Measurements from ENCODE around the gene MPPED1.

The MPPED1 gene

GRCh38 chr22:43412808-43413795 lies 1.3 kb downstream of the MPPED1 start:
- no peak for DNase-seq

- DNase-seq = no peak
Measured at GRCh38 chr22:43413826-43414225, 2.0 kb downstream of the MPPED1 start.

DNA sequence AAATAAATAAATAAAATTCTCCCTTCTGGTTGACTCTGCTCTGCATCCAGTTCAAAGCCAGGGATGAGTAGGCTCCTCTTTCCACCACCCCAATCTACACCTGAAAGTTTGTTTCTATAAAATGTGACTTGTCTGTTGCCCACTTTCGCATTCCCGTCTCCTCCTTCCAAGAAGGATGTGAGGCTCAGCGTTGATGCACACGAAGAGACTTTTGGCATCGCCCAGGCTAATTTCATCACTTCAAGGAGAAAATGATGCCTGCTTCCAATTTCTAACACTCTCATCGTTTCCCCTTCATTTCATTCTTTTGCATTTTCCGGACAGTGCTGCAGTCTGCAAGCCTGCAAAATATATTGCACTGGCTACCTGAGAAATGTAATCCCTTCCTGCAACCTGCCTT lies 3.9 kb downstream of the MPPED1 start:
- no peak for DNase-seq

- DNase-seq = no peak
Measured at GRCh38 chr22:43417555-43417954, 5.7 kb downstream of the MPPED1 start.

- no peak for DNase-seq
Measured at GRCh38 chr22:43418079-43418825, 6.4 kb downstream of the MPPED1 start.

GRCh38 chr22:43419371-43420080 lies 7.7 kb downstream of the MPPED1 start:
- DNase-seq = no peak

DNA sequence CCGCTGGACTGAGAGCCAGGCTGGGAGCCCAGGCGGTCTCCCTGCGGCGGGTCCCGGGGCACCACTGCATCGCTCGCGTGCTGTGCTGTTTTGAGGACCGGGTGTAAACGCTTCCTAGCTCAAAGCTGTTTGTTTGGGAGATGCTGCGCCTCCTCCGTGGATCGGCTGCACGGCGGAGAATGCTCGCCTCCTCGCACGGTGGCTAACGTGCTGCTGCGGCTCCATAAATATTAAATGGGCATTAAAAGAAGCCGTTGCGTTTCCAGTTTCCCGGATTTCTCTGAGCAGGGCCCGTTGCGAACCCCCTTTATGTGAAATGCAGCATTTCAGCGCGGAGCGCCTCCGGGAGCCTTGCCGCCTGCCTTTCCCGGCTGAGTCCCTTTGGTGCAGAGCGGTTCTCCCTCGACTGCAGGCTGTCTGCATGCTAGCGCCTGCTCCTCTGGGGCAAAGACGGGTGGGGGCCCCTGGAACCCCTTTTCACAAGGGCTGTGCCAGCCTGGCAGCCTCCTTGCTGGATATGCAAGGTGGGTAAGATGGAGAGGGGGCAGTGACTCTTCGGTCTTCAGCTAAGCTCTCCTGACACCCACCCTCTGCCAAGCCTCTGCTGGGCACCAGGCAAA lies 9.3 kb downstream of the MPPED1 start:
- DNase-seq = no peak

DNA sequence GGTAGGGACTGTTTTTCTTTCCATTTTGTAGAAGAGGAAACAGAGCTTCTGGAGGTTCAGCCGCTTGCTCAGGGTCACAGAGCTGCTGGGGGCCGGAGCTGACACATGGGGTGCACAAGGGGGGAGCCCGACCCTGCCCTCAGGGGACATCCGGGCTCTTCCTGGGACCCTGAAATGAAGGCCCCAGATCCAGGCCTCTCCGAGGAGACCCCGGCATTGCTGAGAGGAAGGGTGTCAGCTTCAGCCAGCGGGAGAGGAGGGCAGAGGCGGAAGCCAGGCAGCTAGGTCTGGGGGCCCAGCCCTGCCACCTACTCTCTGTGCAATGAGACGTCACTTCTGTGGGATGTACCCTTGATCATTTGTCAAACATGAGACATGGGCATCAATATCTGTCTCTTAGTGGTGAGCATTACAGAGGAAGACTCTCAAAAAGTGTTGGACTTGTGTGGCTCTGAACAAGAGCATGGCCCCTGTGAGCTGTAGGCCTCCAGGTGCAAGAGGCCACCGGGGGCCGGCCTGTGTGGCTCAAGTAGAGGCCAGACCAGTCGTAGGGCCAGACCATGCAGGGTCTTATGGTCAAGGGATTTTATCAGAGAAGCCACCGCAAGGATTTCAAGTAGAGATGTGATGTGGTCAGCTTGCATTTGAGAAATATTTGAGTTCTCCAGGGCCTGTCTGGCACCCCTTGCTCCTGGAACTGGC lies 10.3 kb downstream of the MPPED1 start:
- DNase-seq = no peak

GRCh38 chr22:43423046-43423445 lies 11.2 kb downstream of the MPPED1 start:
- DNase-seq = no peak

DNA sequence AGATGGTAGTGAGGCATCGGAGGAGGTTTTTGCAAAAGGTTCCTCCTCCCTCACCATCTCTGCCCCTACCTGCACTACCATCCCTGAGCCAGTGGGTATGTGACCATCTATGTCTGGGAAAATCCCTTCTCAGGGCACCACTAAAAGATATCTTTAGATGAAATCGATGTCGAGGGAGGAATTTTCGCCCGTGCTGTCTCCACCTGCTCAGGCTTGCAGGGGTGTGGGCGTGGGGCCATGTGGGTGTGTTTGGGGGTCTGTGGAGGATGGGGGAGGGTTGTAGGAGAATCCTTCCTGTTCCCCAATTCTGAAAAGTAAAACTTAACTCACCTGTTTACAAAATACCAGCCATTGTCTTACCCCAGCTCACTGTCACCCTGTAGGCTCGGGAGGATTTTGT lies 12.4 kb downstream of the MPPED1 start:
- no peak for DNase-seq

DNA sequence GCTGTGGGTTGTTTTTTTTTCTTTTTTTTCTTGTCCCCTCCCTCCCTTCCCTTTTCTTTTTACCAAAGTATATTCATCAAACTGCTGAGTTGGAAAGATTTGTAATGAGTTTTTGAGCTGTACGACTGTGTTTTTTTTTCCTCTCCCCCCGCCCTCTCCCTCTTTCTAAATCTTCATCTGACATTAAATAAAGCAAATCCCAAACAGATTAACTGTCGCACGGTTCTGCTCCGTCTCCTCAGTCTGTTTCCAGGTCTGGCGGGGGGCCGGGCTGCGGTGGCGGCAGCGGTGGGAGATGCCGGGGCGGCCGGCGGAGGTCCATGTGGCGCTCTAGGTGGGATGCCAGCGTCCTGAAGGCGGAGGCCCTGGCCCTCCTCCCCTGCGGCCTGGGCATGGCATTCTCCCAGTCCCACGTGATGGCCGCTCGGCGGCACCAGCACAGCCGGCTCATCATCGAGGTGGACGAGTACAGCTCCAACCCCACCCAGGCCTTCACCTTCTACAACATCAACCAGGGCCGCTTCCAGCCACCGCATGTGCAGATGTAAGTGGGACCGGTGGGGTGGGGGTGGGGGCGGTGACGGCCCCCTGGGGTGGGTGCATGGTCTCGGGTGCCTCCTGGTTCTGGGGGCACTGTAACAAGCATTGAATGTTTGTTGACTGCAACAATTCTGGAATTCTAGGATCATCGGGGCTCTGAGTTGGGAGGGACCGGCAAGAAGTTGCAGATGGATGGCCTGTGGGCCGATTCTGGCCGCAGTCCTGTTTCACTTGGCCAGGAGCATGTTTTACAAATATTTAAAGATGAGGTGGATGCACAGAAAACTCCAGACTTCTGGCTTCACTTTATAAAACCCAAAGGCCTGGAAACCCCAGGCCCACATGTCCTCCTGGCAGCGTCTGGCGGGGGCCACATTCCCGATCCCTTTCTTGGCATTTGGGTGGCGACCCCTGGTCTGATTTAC lies 13.1 kb downstream of the MPPED1 start:
- DNase-seq = no peak

- no peak for DNase-seq
Measured at GRCh38 chr22:43425976-43426785, 14.4 kb downstream of the MPPED1 start.

DNA sequence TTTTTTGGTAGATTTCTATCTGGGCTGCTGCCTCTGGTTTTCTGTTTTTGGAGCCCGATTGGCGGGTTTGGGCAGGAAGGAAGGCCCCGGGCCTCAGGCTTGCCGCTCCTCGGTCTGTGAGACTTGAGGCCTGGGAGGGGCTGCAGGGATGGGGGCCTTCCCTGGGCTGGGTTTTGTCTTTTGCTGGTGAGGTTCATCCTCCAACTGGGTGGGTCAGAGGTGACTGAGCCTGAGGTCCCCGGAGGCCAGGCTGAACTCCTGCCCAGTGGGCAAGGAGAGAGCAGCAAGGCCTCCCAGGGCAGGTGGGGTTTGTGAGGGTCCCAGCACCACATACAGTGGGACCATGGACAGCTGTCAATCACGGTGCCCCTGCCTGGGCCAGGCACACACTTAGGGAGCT lies 15.0 kb downstream of the MPPED1 start:
- DNase-seq = no peak

DNA sequence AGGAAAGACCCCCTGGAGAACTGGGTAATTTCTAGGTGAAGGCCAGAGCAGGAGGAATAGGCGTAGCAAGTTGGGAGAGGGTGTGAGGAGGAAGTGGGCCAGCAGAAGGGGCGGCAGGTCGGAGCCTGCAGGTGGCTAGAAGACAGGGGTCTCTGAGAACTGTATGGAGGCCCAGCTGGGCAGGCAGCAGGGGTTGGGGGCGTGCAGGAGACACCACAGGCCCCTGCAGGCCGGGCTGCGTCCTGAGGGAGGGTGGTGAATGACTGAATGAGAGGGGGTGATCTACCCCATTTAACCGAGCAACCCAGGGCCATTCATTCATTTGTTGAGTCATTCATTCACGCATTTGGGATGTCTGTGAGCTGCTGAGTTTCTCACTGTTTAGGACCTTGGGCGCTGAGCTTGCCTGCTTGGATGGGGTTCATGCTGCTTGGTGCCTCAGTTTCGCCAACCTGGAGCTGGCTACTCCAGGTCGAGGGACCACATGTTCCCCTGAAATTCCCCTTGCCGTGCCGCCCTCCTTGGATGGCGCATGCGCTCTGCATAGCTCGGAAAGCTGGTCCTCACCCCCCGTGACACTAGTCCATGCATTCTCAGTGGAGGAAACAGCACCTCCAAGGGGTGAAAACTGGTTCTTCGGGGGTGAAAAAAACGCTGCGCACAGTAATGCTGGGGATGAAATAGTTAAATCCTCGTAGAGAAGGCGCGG lies 15.6 kb downstream of the MPPED1 start:
- DNase-seq = no peak

DNA sequence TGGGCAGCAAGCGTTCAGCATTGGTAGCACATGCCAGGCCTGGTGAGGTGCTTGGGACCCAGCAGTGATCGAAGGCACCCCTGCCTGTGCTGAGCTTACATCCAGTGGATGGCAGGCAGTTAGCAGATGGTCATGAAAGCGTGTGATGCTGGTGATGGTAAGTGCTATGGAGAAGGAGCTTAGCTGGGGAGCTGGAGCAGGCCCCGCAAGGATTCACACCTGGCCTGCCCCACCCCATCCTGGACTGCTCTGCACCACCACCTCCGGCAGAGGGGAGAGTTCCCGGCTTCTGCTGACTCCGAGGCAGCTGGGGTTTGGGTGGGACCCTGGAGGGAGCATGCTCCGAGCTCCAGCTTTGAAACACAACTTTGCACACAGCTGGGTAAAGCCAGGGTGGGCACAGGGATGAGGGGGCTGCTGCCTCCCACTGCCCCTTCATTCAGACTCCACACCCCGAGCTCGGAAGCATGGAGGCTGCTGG lies 16.2 kb downstream of the MPPED1 start:
- DNase-seq = no peak

- DNase-seq = no peak
Measured at GRCh38 chr22:43428521-43428920, 16.7 kb downstream of the MPPED1 start.

DNA sequence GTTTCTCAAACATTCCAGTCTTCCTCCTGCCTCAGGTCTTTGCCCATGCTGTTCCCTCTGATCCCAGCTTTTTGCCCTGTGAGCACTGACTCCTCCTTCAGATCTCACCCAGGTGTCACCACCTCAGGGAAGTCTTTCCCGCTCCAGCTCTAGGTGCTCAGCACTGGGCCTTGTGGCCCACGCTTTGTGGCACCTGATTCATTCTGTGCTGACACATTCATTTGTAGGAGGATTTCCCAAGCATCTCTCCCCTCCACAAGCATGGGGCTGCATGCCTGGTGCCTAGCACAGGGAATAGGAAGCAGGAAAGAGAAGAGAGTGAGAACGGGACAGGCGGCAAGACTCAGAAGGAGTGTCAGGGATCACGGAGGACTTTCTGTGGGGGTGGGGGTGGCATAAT lies 17.6 kb downstream of the MPPED1 start:
- DNase-seq = no peak

- DNase-seq = no peak
Measured at GRCh38 chr22:43431808-43432554, 20.2 kb downstream of the MPPED1 start.
